Measurements from ENCODE around the gene GRIN1.

The GRIN1 gene

GRCh38 chr9:137205126-137206069 is 66.4 kb downstream of the GRIN1 start, which contains the start of the genes NDOR1 and TMEM203:
TSS of gene NDOR1 (plus strand) at chr9:137205700. CDS start at chr9:137205778, 78 bp downstream.
TSS of gene TMEM203 (minus strand) at chr9:137205648. CDS start at chr9:137205414, 234 bp downstream.
- in situ Hi-C loops (cut with MboI; ENCODE audit: low sequenced_read_pairs), result no loop called here

DNA sequence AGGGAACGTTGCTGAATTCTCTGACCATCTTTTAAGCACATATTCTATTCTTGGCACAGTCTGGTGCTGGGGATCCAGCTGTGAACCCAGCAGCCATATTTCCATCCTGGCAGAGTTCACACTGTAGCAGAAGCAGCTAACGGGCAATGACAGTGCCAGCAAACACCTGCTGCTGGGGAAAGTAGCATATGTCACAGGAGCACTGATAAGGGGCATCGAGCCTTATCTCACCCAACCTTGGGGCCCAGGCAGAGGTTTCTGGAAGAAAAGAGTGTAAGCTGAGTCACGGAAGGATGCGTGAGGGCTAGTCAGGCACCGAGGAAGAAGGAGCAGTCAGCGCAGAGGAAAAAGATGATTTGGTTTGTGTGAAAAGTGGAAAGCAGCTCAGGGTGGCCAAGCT is 67.6 kb downstream of the GRIN1 start:
- in situ Hi-C loops (cut with MboI; ENCODE audit: low sequenced_read_pairs), result no loop called here

- in situ Hi-C loops (cut with MboI; ENCODE audit: low sequenced_read_pairs), result no loop called here
These were observed 72.6 kb downstream of the GRIN1 start for GRCh38 chr9:137211532-137211931.

- in situ Hi-C loops (cut with MboI; ENCODE audit: low sequenced_read_pairs), result no loop called here
These were observed 73.6 kb downstream of the GRIN1 start for GRCh38 chr9:137212520-137212919.

- in situ Hi-C loops (cut with MboI; ENCODE audit: low sequenced_read_pairs), result no loop called here
These were observed 74.5 kb downstream of the GRIN1 start for GRCh38 chr9:137213160-137214060.

- in situ Hi-C loops (cut with MboI; ENCODE audit: low sequenced_read_pairs), result no loop called here
These were observed 75.7 kb downstream of the GRIN1 start for GRCh38 chr9:137214620-137215019.

DNA sequence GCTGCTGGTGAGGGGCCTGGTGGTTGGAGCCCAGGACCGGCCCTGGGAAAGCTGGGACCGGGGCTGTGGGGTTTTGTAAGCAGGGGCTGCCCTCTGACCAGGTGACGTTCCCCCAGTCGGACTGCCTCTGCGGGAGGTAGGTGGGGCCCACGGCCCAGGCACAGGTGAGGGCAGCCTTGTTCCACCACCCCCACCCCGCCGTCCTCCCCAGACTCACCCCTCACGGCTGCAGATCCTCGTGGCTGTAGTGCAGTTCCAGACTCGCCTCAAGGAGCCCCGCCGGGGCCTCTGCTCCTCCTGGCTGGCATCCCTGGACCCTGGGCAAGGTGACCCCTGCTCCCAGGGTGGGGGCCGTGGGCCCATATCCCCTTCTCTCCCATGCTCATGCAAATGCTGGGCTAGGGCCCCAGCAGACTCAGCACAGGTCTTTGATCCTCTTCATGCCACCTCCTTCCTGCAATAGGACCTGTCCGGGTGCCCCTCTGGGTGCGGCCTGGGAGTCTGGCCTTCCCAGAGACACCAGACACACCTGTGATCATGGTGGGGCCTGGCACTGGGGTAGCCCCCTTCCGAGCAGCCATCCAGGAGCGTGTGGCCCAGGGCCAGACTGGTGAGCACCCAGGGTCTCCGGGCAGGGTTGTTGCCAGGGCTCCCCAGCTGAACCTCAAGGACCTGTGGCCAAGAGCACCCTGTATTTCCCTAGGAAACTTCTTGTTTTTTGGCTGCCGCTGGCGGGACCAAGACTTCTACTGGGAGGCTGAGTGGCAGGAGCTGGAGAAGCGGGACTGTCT is 76.4 kb downstream of the GRIN1 start:
- in situ Hi-C loops (cut with MboI; ENCODE audit: low sequenced_read_pairs), result no loop called here

GRCh38 chr9:137216188-137216965 is 77.4 kb downstream of the GRIN1 start:
- in situ Hi-C loops (cut with MboI; ENCODE audit: low sequenced_read_pairs), result no loop called here

DNA sequence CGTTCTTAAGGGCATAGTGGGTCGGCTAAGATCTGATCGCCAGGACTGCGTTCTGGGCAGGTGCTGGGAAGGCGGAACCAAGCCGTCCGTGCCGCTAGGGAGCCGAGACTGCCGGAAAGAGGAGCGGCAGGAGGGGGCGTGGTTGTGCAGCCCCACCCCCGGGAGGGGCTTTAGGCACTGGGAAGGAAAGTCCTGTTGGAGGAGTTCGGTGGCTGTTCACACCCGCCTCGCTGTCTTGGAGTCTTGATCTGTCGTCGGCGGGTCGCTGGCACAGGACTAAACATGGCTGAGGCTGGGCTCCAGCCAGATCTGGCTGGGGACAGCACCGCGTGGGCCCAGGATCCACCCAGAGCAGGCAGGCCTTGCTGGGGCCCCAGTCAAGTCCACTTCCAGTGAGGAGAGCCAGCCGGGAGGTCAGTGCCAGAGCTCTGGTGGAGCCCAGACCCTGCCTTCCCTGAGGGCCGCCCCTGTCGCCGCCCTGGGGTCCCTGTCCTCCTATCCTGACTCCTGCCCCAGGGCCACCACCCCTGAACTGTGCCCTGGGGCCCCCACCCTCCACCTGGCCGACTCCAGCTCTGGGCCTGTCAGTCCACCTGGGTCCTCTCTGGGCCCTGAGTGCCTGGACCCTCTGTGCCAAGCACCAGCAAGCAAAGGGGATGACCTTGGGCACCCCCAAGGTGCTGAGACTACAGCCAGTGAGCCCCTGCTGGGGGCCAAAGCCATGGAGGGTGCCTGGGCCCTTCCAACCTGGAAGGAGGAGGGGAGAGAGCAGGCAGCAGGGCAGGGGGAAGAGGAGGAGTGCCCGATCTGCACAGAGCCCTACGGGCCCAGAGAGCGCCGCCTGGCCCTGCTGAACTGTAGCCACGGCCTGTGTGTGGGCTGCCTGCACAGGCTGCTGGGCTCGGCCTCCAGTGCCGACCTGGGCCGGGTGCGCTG is 78.6 kb downstream of the GRIN1 start:
- in situ Hi-C loops (cut with MboI; ENCODE audit: low sequenced_read_pairs), result no loop called here

GRCh38 chr9:137218212-137218753 is 79.3 kb downstream of the GRIN1 start:
- in situ Hi-C loops (cut with MboI; ENCODE audit: low sequenced_read_pairs), result no loop called here

Measured in hTERT RPE-1 (cell line).